Right lobe of liver (tissue), 6 donors: Measurements from ENCODE around the gene NKX2-3. TPM values are rescaled to one million over a fixed set of nuclear protein-coding genes. Genes with fewer than 3 reads are reported as not detected.

Experiments used
- ATAC-seq, 4 donors: fragments of 200-7000 bp; cut with Tn5 transposase; one replicate each; pipeline ENCODE4 v1.9.1; 2020; ENCODE audit warnings: mild to moderate bottlenecking in 4 of 4, moderate library complexity in 4 of 4
- DNase-seq, 3 donors: peaks; one replicate each; pipeline ENCODE4 v3.0.0-alpha.2; 2020
- H3K27ac ChIP-seq, 3 donors: fragments of 200-600 bp; one replicate each; pipeline ENCODE4 v1.8.0; 2022
- H3K27me3 ChIP-seq, 2 donors: fragments of 200-600 bp; one replicate each; pipeline ENCODE4 v1.8.0; 2022
- H3K36me3 ChIP-seq, 4 donors: fragments of 200-600 bp; sonication (generic) in 1 of 4; one replicate each; pipeline versions ENCODE4 v1.5.1 to v1.8.0; 2017 to 2022; ENCODE audit warnings: control low read depth in 1 of 4
- H3K4me1 ChIP-seq, 4 donors: fragments of 200-600 bp; sonication (generic) in 1 of 4; one replicate each; pipeline versions ENCODE4 v1.5.1 to v1.8.0; 2017 to 2022; ENCODE audit warnings: control low read depth in 1 of 4
- H3K4me3 ChIP-seq, 3 donors: fragments of 200-600 bp; one replicate each; pipeline ENCODE4 v1.8.0; 2022
- H3K9me3 ChIP-seq, 4 donors: fragments of 200-600 bp; sonication (generic) in 1 of 4; one replicate each; pipeline versions ENCODE4 v1.5.1 to v1.8.0; 2017 to 2022; ENCODE audit warnings: control low read depth in 1 of 4
- CTCF ChIP-seq, 4 donors: fragments of 200-600 bp in 3 of 4; fragments of 450-650 bp in 1 of 4; IDR thresholded peaks; one replicate each; pipeline versions ENCODE4 v1.5.1 to v1.8.0; 2016 to 2022; ENCODE audit warnings: antibody characterized with exemption in 4 of 4, mild to moderate bottlenecking in 2 of 4
- POLR2A ChIP-seq: fragments of 450-650 bp; IDR thresholded peaks from one replicate; pipeline ENCODE4 v1.6.1; 2017; ENCODE audit warnings: antibody characterized with exemption, mild to moderate bottlenecking
- WGBS: methylation state at CpG from one replicate; pipeline ENCODE4 v1.1.6; 2018; ENCODE audit warnings: low coverage, low lambda C conversion rate; ENCODE audit not compliant: insufficient coverage; ENCODE audit errors: missing lambda C conversion rate; 5-methylcytosine and 5-hydroxymethylcytosine counted together
- intact Hi-C, 2 donors: fragments of 100-400 bp; cut with DNase I; formaldehyde crosslinking; loops; one replicate each; pipeline versions ENCODE4 v1.11.2 to v1.14.1; 2022
- total RNA-seq, 6 experiments: library from RNA; depleted of rRNA in 2 of 6; stranded (reverse); fragments of >200 nt in 2 of 6; fragmentation: NEBNext Ultra II Directional in 3 of 6; extraction: Animal tissue kit (Norgen Biotek cat#: 25700) in 3 of 6; gene quantifications; one replicate each; pipeline versions ENCODE4 v1.1.0 to v1.2.4, GENCODE V29; 2016 to 2023
- donor health status: DM: no; HTN: yes; CAD: no.
- donor health status: DM: no; HTN: no; CAD: no.
- donor health status: DM: no; HTN: no; CAD: no.
- donor health status: DM: no; HTN: yes; CAD: no.
- donor health status: DM: no; HTN: yes; CAD: no.

NKX2-3 gene
- total RNA-seq, 6 experiments from 2014 or later = 0.18 TPM; not detected in 5

- TF ChIP-seq CTCF (IDR thresholded peaks at IDR 0.05) = no peak
- TF ChIP-seq POLR2A = no peak
- intact Hi-C loops = no loop called here
- Histone ChIP-seq H3K9me3 (no peaks in the 10 kb centered on the region), H3K4me3 (no peak overlapping the region), H3K4me1 (no peaks in the 10 kb centered on the region), H3K36me3 (no peaks in the 10 kb centered on the region), H3K27me3 (no peaks in the 10 kb centered on the region), H3K27ac (no peak overlapping the region)
- ATAC-seq (no peak), DNase-seq (no peak)
- 60% methylated on average over 1 of the region's 1 CpG for WGBS
These were observed 39.1 kb downstream of the NKX2-3 start for GRCh38 chr10:99571816-99572215.

- whole genome bisulfite sequencing = 63% methylated on average over 5 of the region's 5 CpGs
- no peak for DNase-seq
- no peak for ATAC-seq
- Histone ChIP-seq H3K36me3 (no peaks in the 10 kb centered on the region), H3K27ac (no peak overlapping the region), H3K27me3 (no peaks in the 10 kb centered on the region), H3K4me3 (no peak overlapping the region), H3K4me1 (no peaks in the 10 kb centered on the region), H3K9me3 (no peaks in the 10 kb centered on the region)
- TF ChIP-seq POLR2A (no peak), CTCF (IDR thresholded peaks at IDR 0.05) (no peak)
- intact Hi-C loops = no loop called here
These were observed 41.0 kb downstream of the NKX2-3 start for GRCh38 chr10:99573790-99574189.

- Histone ChIP-seq H3K9me3 (no peaks in the 10 kb centered on the region), H3K36me3 (no peaks in the 10 kb centered on the region), H3K27me3 (no peaks in the 10 kb centered on the region), H3K27ac (no peak overlapping the region), H3K4me1 (no peaks in the 10 kb centered on the region), H3K4me3 (no peak overlapping the region)
- intact Hi-C loops = no loop called here
- TF ChIP-seq CTCF (IDR thresholded peaks at IDR 0.05) (no peak), POLR2A (no peak)
- DNase-seq (no peak), ATAC-seq (no peak)
- WGBS = no CpG with 5 or more reads among the region's 1 CpG
These were observed 47.2 kb downstream of the NKX2-3 start for GRCh38 chr10:99579971-99580370.

- ATAC-seq (no peak), DNase-seq (no peak)
- Histone ChIP-seq H3K4me1 (no peaks in the 10 kb centered on the region), H3K9me3 (no peaks in the 10 kb centered on the region), H3K27me3 (no peaks in the 10 kb centered on the region), H3K36me3 (no peaks in the 10 kb centered on the region), H3K27ac (no peak overlapping the region), H3K4me3 (no peak overlapping the region)
- TF ChIP-seq CTCF (IDR thresholded peaks at IDR 0.05) (no peak), POLR2A (no peak)
- 69% methylated on average over 4 of the region's 6 CpGs for whole genome bisulfite sequencing
- intact Hi-C loops = no loop called here
These were observed 49.6 kb downstream of the NKX2-3 start for GRCh38 chr10:99582255-99582770.

- DNase-seq = no peak
- TF ChIP-seq CTCF (IDR thresholded peaks at IDR 0.05) = no peak
- TF ChIP-seq POLR2A = no peak
These were observed 50.9 kb downstream of the NKX2-3 start for GRCh38 chr10:99583687-99584086.

More at GRCh38 chr10:99583687-99584086, 50.9 kb downstream of the NKX2-3 start:
- 51% methylated on average over 5 of the region's 8 CpGs for WGBS
- H3K36me3 ChIP-seq = no peaks in the 10 kb centered on the region
- H3K27me3 ChIP-seq = no peaks in the 10 kb centered on the region
- no peak overlapping the region for H3K4me3 ChIP-seq
- H3K9me3 ChIP-seq = no peaks in the 10 kb centered on the region
- no peak for ATAC-seq
- intact Hi-C loops = no loop called here
- H3K4me1 ChIP-seq = no peaks in the 10 kb centered on the region
- H3K27ac ChIP-seq = no peak overlapping the region
